K562 (cell line): Measurements from ENCODE around the gene CCSER2. TPM values are rescaled to one million over a fixed set of nuclear protein-coding genes. Genes with fewer than 3 reads are reported as not detected.

Source experiments
- BCL6 ChIP-seq: fragments of 250-450 bp; sonication (Bioruptor Pico); IDR thresholded peaks from 2 replicates; pipeline ENCODE4 v1.4.0; 2020
- CBX3 ChIP-seq, 2 experiments: IDR thresholded peaks; 1 replicate in 1 of 2; 2 replicates in 1 of 2; pipeline ENCODE4 v1.6.1; 2012; ENCODE audit warnings: inconsistent platforms in 2 of 2, low read length in 2 of 2, borderline replicate concordance in 1 of 2, control low read depth in 1 of 2
- FOXJ3 ChIP-seq: sonication (generic); formaldehyde crosslinking; IDR thresholded peaks from 2 replicates; pipeline ENCODE4 v1.4.0; 2020; ENCODE audit warnings: mild to moderate bottlenecking, missing genetic modification reagents
- MEF2A ChIP-seq: IDR thresholded peaks from 2 replicates; pipeline ENCODE4 v1.6.1; 2011; ENCODE audit warnings: low read depth, mild to moderate bottlenecking, low read length, moderate library complexity; ENCODE audit not compliant: control insufficient read depth
- NELFE ChIP-seq: IDR thresholded peaks from 2 replicates; pipeline ENCODE4 v1.6.1; 2011; ENCODE audit warnings: mild to moderate bottlenecking; ENCODE audit not compliant: insufficient read depth, insufficient read length
- NR2F6 ChIP-seq: fragments of 450-650 bp; formaldehyde crosslinking; IDR thresholded peaks from 2 replicates; pipeline ENCODE4 v1.4.0; 2020; ENCODE audit warnings: mild to moderate bottlenecking
- TBP ChIP-seq: optimal IDR thresholded peaks from 2 replicates; pipeline ENCODE3; 2011; ENCODE audit warnings: low read depth, low read length, improper control_type of control experiment
- YY1 ChIP-seq, 3 experiments: IDR thresholded peaks; 2 replicates each; pipeline ENCODE4 v1.6.1; 2011; ENCODE audit warnings: low read length in 2 of 3, mild to moderate bottlenecking in 2 of 3, moderate library complexity in 2 of 3, borderline replicate concordance in 1 of 3, control low read depth in 1 of 3, low read depth in 1 of 3; ENCODE audit not compliant: insufficient read depth in 3 of 3, insufficient replicate concordance in 2 of 3, control insufficient read depth in 1 of 3, insufficient read length in 1 of 3; ENCODE audit errors: extremely low read depth in 1 of 3
- ZBTB34 ChIP-seq: fragments of 250-450 bp; sonication (Bioruptor Pico); IDR thresholded peaks from 2 replicates; pipeline ENCODE4 v1.8.0; 2021; ENCODE audit warnings: mild to moderate bottlenecking, moderate library complexity
- ZNF143 ChIP-seq: sonication (generic); formaldehyde crosslinking; IDR thresholded peaks from 2 replicates; pipeline ENCODE4 v1.9.0; 2022; ENCODE audit warnings: mild to moderate bottlenecking, missing genetic modification reagents
- ZNF280B ChIP-seq: fragments of 250-450 bp; sonication (Bioruptor Pico); IDR thresholded peaks from 2 replicates; pipeline ENCODE4 v1.5.1; 2021; ENCODE audit warnings: mild to moderate bottlenecking
- ZNF398 ChIP-seq: fragments of 250-450 bp; sonication (Bioruptor Pico); IDR thresholded peaks from 2 replicates; pipeline ENCODE4 v1.8.0; 2021; ENCODE audit warnings: moderate library complexity, mild to moderate bottlenecking, inconsistent platforms
- ZNF639 ChIP-seq, 2 experiments: fragments of 200-800 bp in 1 of 2; sonication (Bioruptor generic) in 1 of 2; sonication (generic) in 1 of 2; formaldehyde crosslinking in 1 of 2; IDR thresholded peaks in 1 of 2; conservative IDR thresholded peaks in 1 of 2; 2 replicates each; pipeline versions ENCODE4 v1.5.0 to v1.6.1; 2016 to 2020; ENCODE audit warnings: missing compliant biosample characterization in 1 of 2, missing genetic modification characterization in 1 of 2, missing genetic modification reagents in 1 of 2
- polyA plus RNA-seq, 8 experiments: library from polyadenylated mRNA; depleted of rRNA in 4 of 8; stranded (reverse) in 5 of 8; unstranded in 3 of 8; fragments of >200 nt; fragmentation: Nextera tagmentation in 2 of 8; fragmentation: Illumina TruSeq in 1 of 8; extraction: Ambion mirVana in 2 of 8; extraction: Trizol in 1 of 8; gene quantifications; 2 replicates each; pipeline versions ENCODE4 v1.2.1 to v1.2.3, GENCODE V29; 2011 to 2014; ENCODE audit warnings: inconsistent platforms in 1 of 8, missing spikeins in 1 of 8
- total RNA-seq, 7 experiments: library from RNA; depleted of rRNA in 6 of 7; stranded (reverse); fragments of >200 nt in 6 of 7; fragmentation: Illumina TruSeq in 2 of 7; extraction: Trizol in 2 of 7; gene quantifications; 2 replicates each; pipeline versions ENCODE4 v1.2.1 to v1.2.3, GENCODE V29; 2011 to 2021; ENCODE audit warnings: low replicate concordance in 1 of 7
- TF ChIP-seq, protein P1 (sequence below): sonication (generic); formaldehyde crosslinking; IDR thresholded peaks from 2 replicates; pipeline ENCODE4 v1.8.0; 2022; ENCODE audit warnings: missing genetic modification reagents, mild to moderate bottlenecking, moderate library complexity, borderline replicate concordance
- TF ChIP-seq, protein P2 (sequence below): fragments of 450-650 bp; IDR thresholded peaks from 2 replicates; pipeline ENCODE4 v1.7.0; 2016; ENCODE audit warnings: borderline replicate concordance
- TF ChIP-seq, protein P3 (sequence below): IDR thresholded peaks from 2 replicates; pipeline ENCODE4 v1.6.1; 2011; ENCODE audit not compliant: insufficient read length; ENCODE audit errors: extremely low read depth

CCSER2 gene
- total and polyA plus RNA-seq, 9 of the 15 experiments (the other 6 are each of a cell fraction or from before 2014, with no cell fraction given): 2.7 to 15.1 (median 9.7) TPM

- TF ChIP-seq YY1 (IDR thresholded peaks at IDR 0.05; ENCODE audit: borderline replicate concordance in 1 of 3, control insufficient read depth in 1 of 3, extremely low read depth in 1 of 3, insufficient read depth in 3 of 3, insufficient read length in 1 of 3, insufficient replicate concordance in 2 of 3, low read depth in 1 of 3, low read length in 2 of 3): no peak
- TF ChIP-seq CBX3 (IDR thresholded peaks at IDR 0.05; ENCODE audit: borderline replicate concordance in 1 of 2, low read length in 2 of 2): peak in 1 of 2 experiments; percentile 83; a peak in 2 of 3 replicates
- no peak for TF ChIP-seq TBP
- TF ChIP-seq ZBTB34 (CRISPR knock-in tag): no peak
- TF ChIP-seq ZNF280B (CRISPR knock-in tag): no peak
- peak; percentile 55; the same call in 1 of the 2 replicates for TF ChIP-seq MEF2A
- TF ChIP-seq BCL6 (CRISPR knock-in tag): peak; percentile 83; the same call in 1 of the 2 replicates
- TF ChIP-seq ZNF639 (CRISPR knock-in tag; conservative IDR thresholded peaks at IDR 0.05 in 1 of 2, IDR thresholded peaks at IDR 0.05 in 1 of 2): peak in 1 of 2 experiments; percentile 95; a peak in 2 of 4 replicates
- TF ChIP-seq NELFE: no peak
- TF ChIP-seq, protein P1, sequence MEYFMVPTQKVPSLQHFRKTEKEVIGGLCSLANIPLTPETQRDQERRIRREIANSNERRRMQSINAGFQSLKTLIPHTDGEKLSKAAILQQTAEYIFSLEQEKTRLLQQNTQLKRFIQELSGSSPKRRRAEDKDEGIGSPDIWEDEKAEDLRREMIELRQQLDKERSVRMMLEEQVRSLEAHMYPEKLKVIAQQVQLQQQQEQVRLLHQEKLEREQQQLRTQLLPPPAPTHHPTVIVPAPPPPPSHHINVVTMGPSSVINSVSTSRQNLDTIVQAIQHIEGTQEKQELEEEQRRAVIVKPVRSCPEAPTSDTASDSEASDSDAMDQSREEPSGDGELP (CRISPR knock-in tag): peak; percentile 100
- no peak for TF ChIP-seq ZNF398 (CRISPR knock-in tag)
- no peak for TF ChIP-seq ZNF143 (CRISPR knock-in tag)
- TF ChIP-seq, protein P2, sequence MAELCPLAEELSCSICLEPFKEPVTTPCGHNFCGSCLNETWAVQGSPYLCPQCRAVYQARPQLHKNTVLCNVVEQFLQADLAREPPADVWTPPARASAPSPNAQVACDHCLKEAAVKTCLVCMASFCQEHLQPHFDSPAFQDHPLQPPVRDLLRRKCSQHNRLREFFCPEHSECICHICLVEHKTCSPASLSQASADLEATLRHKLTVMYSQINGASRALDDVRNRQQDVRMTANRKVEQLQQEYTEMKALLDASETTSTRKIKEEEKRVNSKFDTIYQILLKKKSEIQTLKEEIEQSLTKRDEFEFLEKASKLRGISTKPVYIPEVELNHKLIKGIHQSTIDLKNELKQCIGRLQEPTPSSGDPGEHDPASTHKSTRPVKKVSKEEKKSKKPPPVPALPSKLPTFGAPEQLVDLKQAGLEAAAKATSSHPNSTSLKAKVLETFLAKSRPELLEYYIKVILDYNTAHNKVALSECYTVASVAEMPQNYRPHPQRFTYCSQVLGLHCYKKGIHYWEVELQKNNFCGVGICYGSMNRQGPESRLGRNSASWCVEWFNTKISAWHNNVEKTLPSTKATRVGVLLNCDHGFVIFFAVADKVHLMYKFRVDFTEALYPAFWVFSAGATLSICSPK: no peak
- TF ChIP-seq, protein P3, sequence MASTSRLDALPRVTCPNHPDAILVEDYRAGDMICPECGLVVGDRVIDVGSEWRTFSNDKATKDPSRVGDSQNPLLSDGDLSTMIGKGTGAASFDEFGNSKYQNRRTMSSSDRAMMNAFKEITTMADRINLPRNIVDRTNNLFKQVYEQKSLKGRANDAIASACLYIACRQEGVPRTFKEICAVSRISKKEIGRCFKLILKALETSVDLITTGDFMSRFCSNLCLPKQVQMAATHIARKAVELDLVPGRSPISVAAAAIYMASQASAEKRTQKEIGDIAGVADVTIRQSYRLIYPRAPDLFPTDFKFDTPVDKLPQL: no peak
- no peak for TF ChIP-seq FOXJ3 (CRISPR knock-in tag)
- no peak for TF ChIP-seq NR2F6 (CRISPR knock-in tag)
Observed at GRCh38 chr10:84293574-84294016, 34.8 kb upstream of the CCSER2 start (continued).
